Posterior cingulate gyrus (tissue), 11 donors: ENCODE results near the gene CDHR5.
"Not testable (repeated sequence)": the region's sequence is repeated elsewhere in the genome, so short reads cannot be mapped to it uniquely, and the experiment has no call there.

ENCODE experiments used
- DNase-seq, 10 donors: peaks; one replicate each; pipeline versions ENCODE4 v3.0.0 to v3.0.0-alpha.2; 2020 to 2021; ENCODE audit warnings: mixed read lengths in 3 of 10
- intact Hi-C: fragments of 100-400 bp; cut with DNase I; formaldehyde crosslinking; loops from one replicate; pipeline ENCODE4 v1.15.1; 2023

The CDHR5 gene

GRCh38 chr11:624705-625635 lies at the start of gene CDHR5:
Gene CDHR5, minus strand, starts transcription at chr11:624955. Its CDS starts 53 bp downstream, at chr11:624902.
- intact Hi-C loops: no loop called here
- DNase-seq: no peak

- DNase-seq: no peak
- intact Hi-C loops: no loop called here
Observed at GRCh38 chr11:674406-674805, 49.7 kb upstream of the CDHR5 start.

DNA sequence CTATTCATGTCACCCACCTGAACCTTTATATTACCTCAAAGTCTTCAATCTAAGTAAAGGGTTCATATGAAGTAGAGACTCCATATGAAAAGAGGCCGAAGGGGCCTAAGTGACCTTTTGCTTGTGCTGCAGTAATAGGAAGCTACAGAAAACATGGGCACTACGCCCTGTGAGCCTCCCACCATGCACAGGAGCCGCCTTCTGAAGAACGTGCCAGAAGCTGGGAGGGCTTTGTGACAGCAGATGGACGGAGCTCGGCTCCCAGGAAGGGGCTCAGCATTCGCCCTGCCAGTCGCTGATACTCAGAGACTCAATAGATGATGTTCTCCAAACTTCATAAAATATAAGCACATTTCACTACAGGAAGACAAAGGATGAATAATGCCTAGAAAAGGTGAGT lies 49.1 kb upstream of the CDHR5 start:
- DNase-seq: no peak
- intact Hi-C loops: no loop called here

- intact Hi-C loops: loop anchor here (10.0 kb wide), 1 partner anchor 99 kb away; no protein-coding TSS in a partner anchor
Observed at GRCh38 chr11:665704-666281, 41.0 kb upstream of the CDHR5 start.

DNA sequence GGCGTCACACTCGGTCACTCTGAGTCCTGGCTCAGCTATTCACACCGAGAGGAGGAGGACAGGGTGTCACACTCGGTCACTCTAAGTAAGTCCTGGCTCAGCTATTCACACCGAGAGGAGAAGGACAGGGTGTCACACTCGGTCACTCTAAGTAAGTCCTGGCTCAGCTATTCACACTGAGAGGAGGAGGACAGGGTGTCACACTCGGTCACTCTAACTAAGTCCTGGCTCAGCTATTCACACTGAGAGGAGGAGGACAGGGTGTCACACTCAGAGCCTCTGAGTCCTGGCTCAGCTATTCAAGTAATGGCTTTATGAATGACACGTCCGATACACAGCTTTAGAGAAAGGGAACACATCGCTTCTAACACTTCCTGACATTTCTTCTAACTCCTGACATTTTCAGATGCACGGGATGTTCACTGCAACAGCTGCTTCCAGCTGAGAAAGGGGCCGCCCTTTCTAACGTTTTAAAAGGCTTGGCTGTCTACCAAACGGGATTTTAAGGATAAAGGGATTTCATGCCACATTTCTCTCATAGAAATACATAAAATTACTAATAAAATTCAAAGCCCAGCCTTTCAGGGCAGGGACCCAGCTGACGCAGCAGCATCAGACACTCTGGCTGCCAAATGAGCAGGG lies 40.4 kb upstream of the CDHR5 start:
- intact Hi-C loops: loop anchor here (10.0 kb wide), 1 partner anchor 100 kb away; no protein-coding TSS in a partner anchor
- no peak for DNase-seq

More at GRCh38 chr11:665704-666281, 41.0 kb upstream of the CDHR5 start:
- DNase-seq: peak in 2 of 10 donors; percentile 37 to 75

- intact Hi-C loops: loop anchor here (1.0 to 10.0 kb wide), 2 partner anchors 61 to 102 kb away; no protein-coding TSS in a partner anchor
- DNase-seq: peak in 9 of 10 donors; percentile 49 to 95 (median 71)
Observed at GRCh38 chr11:662689-663274, 38.0 kb upstream of the CDHR5 start.

DNA sequence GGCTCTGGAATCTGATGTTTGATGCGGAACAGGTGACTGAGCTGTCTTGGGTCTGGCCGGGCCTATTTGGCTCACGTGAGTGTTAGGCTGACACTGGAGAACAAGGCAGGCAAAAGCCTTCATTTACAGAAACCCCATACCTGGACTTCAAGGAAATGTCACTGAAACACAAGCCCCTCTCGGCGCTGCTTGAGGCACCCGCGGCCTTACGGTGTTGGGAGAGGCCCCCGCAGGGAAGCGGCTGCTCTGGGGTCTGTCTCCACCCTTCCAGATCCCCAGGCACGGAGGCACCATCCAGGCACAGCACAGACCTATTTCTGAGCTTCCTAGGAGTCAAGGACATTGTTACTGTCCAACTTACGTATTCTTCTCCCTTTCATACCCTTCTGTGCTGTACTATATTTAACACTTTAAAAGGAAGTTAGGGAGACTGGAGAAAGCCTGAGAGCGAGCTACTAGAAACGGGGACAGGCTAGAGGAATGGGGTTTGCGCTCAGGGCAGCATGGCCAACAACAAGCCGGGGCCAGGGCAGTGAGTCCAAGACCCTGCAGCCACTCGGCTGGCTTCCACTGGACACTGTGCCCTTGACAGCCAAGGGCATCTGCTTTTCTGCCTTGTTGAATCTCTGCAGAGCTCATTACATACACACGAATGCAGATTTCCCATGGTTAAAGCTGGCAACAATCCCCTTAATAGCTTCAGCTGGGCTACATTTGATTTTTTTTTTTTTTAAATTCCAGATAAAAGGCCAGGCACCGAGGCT lies 36.1 kb upstream of the CDHR5 start:
- DNase-seq: peak in 2 of 10 donors; percentile 51 to 71

DNA sequence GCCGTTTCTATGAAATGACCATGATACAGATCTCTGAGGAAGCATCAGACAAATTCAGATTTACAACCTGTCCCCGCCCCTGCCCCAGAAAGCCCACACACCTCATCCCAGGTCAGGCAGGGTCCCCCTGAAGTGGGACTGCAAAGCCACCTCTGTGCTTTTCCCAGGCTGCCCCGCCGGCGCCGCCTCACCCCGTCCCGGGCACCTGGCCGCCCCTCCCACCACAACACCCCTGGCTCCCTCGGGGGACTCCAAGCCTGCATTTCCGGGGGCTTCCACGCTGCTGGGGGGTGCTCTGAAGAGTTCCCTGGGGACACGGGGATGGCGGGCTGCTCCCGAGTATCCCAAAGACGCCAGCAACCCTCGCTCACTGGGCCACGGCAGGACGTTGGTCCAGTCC lies 35.5 kb upstream of the CDHR5 start:
- intact Hi-C loops: loop anchor here (10.0 kb wide), 1 partner anchor 105 kb away; no protein-coding TSS in a partner anchor
- peak in 2 of 10 donors; percentile 27 to 72 for DNase-seq

More for the DNA sequence above, 36.1 kb upstream of the CDHR5 start:
- intact Hi-C loops: loop anchor here (10.0 kb wide), 1 partner anchor 104 kb away; no protein-coding TSS in a partner anchor

- DNase-seq: peak in 1 of 10 donors; percentile 66
- intact Hi-C loops: loop anchor here (10.0 kb wide), 1 partner anchor 105 kb away; no protein-coding TSS in a partner anchor
Observed at GRCh38 chr11:659532-660085, 34.9 kb upstream of the CDHR5 start.

- intact Hi-C loops: no loop called here
- no peak for DNase-seq
Observed at GRCh38 chr11:657691-658126, 33.0 kb upstream of the CDHR5 start.

DNA sequence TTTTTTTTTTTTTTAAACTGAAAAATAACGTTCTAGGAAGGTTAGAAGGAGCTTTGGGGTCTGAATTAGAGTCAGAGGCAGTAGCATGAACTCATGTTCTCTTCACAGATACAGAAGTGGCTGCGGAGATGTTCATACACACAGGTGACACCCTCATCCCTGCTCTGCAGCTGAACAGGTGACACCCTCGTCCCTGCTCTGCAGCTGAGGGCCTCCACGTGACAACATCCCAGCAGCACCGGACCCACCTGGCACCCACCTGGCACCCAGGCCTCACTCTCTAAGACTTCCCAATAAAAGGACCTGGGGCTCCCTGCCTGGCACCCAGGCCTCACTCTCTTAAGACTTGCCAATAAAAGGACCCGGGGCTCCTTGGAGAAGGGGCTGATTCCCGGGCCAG lies 32.1 kb upstream of the CDHR5 start:
- intact Hi-C loops: no loop called here
- DNase-seq: no peak

DNA sequence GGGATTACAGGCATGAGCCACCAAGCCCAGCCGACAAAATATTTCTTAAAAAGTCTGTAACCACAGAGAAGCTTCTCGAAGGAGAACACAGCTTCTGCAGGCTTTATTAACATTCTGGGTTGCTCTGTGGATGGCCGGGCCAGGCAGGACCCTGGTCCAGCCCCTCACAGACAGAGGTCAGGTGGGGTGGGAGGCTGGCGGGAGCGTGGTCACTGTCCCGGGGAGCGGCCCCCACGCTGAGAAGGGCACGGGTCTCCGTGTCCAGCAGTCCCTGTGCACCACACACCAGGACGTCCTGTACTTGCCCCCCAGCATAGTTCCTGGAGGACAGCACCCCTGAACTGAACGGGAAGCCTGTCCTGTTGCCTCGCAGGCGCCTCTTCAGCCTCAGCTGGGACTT lies 31.7 kb upstream of the CDHR5 start:
- intact Hi-C loops: no loop called here
- DNase-seq: peak in 1 of 10 donors; percentile 69

- DNase-seq: no peak
- intact Hi-C loops: no loop called here
Observed at GRCh38 chr11:655036-655726, 30.4 kb upstream of the CDHR5 start.

DNA sequence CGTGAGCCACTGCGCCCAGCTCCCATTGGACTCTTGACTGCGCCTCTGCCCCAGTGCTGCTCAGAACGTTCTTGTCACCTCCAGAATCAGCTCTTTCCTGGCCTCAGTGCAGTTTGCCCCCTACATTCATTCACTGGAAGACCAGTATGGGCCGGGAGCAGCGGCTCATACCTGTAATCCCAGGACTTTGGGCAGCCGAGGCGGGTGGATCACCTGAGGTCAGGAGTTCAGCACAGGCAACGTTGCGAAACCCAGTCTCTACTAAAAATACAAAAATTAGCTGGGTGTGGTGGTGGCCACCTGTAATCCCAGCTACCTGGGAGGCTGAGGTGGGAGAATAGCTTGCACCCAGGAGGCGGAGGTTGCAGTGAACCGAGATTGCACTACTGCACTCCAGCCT lies 29.7 kb upstream of the CDHR5 start:
- DNase-seq: peak in 1 of 10 donors; percentile 56
- intact Hi-C loops: not testable (repeated sequence)

- DNase-seq: peak in 1 of 10 donors; percentile 74
- intact Hi-C loops: no loop called here
Observed at GRCh38 chr11:653837-654236, 29.1 kb upstream of the CDHR5 start.

- DNase-seq, intact Hi-C loops: not testable (repeated sequence)
Observed at GRCh38 chr11:653136-653535, 28.4 kb upstream of the CDHR5 start.

DNA sequence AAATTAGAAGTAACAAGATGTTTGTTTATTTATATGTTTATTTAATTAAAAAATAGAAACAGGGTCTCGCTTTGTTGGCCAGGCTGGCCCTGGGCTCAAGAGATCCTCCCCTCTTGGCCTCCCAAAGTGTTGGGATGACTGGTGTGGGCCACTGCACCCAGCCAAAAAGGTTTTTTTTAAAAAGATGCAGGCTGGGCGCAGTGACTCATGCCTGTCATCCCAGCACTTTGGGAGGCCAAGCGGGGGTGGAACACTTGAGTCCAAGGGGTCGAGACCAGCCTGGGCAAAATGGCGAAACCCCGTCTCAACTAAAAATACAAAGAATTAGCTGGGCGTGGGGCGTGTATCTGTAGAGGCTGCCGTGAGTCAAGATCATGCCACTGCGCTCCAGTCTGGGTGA lies 25.7 kb upstream of the CDHR5 start:
- intact Hi-C loops: no loop called here
- DNase-seq: no peak

DNA sequence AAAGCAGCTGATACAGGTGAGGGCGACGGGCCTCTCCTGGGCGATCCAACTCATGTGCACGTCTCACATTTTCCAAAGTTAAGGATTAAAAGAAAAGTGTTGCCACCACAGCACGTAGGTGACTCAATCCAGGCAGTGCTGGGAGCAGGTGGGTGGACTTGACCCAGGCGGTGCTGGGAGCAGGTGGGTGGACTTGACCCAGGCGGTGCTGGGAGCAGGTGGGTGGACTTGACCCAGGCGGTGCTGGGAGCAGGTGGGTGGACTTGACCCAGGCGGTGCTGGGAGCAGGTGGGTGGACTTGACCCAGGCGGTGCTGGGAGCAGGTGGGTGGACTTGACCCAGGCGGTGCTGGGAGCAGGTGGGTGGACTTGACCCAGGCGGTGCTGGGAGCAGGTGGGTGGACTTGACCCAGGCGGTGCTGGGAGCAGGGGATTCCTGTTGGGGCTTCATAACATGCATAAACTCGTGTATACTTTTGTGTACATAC lies 23.0 kb upstream of the CDHR5 start:
- intact Hi-C loops, DNase-seq: not testable (repeated sequence)
